ENCODE data around the gene LANCL2.
"Not testable (repeated sequence)": the region's sequence is repeated elsewhere in the genome, so short reads cannot be mapped to it uniquely, and the experiment has no call there.

Gene LANCL2

GRCh38 chr7:55362927-55363326, 2.2 kb upstream of the LANCL2 start:
- no peak for DNase-seq

- DNase-seq = no peak
These were observed 1.6 kb upstream of the LANCL2 start for GRCh38 chr7:55363386-55364170.

DNA sequence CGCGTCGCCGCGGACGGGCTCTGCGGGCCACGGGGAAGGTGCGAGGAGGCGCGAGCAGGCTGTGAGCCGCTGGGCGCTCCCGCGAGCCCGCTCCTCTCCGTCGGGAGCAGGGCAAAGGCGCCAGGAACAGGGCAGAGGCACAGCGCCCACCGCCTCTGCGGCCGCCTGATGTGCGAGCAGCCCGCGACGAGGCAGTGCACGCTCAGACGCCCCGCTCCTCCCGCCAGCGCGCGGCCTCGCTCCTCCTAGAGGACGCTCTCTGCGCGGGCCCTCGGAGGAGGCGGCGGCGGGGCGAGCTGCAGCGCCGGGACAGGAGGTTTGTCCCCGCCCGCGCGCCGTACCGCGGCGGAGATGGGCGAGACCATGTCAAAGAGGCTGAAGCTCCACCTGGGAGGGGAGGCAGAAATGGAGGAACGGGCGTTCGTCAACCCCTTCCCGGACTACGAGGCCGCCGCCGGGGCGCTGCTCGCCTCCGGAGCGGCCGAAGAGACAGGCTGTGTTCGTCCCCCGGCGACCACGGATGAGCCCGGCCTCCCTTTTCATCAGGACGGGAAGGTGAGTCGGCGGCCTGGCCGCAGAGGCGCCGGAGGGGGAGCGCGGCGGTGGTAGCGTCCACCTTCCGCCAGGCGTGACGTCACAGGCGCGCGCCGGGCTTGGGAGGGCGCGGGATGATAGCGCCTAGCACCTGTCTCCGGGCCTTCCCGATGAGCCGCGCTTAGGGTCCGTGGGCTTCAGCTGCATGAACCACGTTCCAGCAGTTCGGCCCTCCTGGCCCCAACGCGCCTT, 731 bp downstream of the LANCL2 start:
- DNase-seq = peak; percentile 93

GRCh38 chr7:55366461-55367070, 1.4 kb downstream of the LANCL2 start:
- peak; percentile 33 for DNase-seq

DNA sequence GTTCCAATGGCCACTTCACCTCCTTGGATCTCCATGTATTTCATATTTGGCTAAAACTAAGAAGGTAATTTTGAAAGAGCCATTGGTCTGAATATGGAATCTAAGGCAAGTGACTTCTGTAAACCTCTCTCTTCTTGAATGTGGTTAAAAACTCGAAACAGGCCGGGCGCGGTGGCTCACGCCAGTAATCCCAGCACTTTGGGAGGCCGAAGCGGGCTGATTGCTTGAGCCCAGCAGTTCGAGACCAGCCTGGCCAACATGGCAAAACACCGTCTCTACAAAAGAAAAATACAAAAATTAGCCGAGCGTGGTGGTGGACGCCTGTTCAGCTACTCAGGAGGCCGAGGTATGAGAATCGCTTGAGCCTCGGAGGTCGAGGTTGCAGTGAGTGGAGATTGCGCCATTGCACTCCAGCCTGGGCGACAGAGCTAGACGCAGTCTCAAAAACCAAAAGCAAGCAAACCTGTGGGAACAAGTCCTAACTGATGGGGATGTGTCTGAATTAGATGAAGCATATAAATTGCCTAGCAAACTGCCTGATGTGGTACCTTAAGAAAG, 2.2 kb downstream of the LANCL2 start:
- no peak for DNase-seq

DNA sequence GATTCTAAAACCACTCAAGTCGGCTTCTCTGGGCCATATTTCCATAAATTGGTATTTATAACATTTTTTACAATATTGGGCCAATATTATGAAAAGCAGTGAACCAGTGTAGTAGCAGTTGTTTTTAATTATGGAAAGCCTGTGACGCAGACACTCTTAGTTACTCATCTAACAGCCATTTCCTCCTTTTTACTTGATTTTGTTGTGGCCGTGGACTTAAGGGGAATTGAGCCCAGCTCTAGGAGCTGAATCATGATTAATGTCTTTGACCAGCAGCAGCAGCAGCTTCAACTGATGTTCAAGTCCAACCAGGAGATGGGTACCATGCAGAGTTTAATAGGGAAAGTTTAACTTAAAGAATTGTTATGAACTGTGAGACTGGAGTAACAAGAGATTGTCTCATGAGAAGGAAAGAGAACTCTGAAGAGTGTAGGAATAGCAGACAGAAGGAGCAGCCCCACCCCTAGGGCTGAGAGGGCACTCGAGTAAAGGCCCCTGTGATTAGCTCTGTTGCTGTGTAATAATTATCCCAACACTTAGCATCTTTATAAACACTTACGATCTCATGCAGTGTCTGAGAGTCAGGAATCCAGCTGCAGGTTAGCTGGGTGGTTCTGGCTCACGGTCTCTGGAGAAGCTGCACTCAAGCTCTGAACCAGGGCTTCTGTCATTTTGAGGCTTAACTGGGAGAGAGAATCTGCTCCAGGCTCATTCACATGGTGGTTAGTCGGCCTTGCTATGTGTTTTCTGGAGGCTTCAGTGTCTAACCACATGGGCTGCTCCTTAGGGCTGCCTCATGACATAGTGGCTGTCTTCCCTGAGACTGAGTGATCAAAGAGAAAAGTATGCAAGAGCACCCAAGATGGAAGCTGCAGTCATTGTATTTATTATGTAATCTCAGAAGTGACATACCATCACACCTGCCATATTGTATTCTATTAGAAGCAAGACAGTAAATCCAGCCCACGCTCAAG, 4.6 kb downstream of the LANCL2 start:
- no peak for DNase-seq

- no peak for DNase-seq
These were observed 9.1 kb downstream of the LANCL2 start for GRCh38 chr7:55374213-55374612.

DNA sequence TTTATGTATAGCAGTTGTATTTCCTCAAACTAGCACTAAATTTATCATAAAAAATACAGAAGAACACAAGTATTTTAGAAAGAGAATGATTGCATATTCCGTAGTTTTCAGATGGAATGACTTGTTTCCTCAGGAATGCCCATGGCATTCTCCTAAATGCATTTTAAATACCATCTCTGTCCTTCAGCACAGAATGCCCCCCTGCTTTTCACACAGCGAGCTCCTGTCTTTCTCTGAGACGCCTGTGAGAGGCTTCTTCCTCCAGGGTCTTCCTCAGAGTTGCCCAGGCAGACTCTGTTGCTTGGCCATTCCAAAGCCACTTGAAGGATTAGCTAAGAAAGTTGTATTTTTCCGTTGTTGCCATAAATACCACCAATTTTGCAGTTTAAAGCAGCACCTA, 10.1 kb downstream of the LANCL2 start:
- no peak for DNase-seq

DNA sequence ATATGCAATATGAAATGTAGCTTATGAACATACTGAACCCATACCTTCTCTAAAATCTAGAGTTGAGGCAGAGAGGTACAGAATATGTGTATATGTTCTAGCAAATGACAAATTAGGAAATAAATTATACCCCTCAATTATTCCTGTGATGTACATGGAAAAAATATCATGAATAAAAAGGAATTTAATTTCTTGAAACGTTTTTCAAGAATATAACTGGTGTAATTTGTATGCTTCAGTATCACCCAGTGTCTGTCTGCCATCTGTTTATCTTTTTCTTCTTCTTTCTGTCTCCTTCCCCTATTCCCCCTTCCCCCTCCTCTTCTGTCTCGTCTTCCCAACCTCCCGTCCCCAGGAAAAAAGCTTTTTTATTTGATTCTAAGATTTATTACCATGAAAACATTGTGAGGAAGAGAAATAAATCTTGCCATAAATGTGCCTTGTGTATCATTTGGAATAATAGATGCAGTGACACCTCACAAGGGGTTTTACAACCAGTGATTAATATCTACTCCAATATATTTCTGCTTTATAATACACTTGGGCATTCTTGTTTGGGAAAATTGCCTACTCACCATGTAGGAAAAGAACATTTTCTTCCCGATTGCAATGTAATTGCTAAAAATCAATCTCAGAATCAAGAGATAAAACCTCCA, 12.2 kb downstream of the LANCL2 start:
- DNase-seq = no peak

GRCh38 chr7:55379285-55379684, 14.1 kb downstream of the LANCL2 start:
- no peak for DNase-seq

DNA sequence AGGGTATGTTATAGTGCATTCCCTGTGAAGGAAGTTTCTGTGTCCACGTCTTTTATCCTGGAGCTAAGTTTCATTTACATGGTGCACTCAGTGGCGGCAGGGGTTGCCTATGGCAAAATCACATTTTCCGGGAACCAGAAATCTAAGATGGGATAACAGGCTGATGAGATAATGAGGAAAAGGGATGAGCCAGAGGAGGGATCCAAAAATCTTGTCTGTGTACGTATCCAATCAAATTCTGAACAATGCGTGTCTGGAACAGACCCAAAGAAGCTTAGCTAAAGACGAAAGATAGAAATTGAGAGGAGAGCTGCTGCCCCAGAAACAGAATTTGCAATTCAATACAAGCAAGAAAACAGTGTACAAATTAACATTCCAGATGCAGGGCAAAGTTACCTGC, 16.1 kb downstream of the LANCL2 start:
- no peak for DNase-seq

GRCh38 chr7:55381696-55382095, 16.6 kb downstream of the LANCL2 start:
- no peak for DNase-seq

DNA sequence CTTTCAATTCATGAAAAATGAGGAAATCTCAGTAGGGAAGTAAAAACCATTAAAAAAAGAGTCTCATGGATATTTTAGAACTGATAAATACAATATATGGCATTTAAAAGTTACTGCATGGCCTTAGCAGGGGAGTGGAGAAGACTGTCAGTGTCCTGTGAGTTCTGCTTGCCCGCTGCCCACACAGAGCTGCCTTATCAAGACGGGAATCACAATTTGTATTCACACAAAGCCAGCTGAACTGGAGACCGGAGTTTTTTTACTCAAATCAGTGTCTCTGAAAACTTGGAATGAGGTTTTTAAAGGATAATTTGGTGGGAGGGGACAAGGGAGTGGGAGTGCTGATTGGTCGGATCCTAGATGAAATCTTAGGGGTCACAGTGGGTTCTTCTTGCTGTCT, 17.1 kb downstream of the LANCL2 start:
- no peak for DNase-seq

- no peak for DNase-seq
These were observed 21.4 kb downstream of the LANCL2 start for GRCh38 chr7:55386541-55386940.

DNA sequence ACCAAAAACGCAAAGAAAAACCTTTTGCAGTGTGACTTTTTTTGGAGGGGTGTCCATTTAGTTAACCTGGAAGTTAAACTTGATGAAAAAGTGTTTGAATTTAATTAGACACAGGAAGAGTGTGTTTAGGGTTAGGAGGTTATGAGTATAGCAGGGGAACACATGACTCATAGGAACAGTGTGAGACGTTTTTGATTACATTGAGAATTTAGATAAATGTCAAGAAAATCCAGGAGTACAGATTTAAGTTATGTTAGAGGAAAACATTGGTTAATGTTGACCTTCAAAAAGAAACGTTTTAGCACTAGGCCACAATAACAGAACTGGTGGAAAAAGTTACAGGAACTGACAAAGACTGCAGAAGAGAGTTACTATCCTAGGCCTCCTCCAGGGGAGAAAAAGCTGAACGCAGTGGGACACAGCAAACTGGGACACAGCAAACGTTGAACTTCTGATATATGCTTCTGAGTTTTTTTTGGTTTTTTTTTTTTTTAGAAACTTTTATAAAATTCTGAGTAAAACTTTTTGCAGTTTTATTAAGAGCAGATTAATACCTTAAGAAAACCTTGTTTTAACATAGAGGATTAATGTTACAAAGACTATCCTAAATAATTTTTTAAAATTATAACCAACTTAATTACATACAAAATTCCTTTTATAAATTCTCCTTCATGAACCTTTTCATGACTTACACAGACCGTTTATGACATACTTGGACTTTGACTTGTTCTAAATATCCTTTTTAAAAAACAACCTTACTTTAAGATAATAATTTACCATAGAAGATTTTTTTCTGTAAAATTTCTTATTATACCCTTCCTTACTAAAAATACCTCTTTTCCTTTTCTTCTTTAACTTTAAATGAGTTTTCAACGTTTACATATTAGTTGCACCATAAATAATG, 22.2 kb downstream of the LANCL2 start:
- DNase-seq = no peak

GRCh38 chr7:55396233-55396785, 31.2 kb downstream of the LANCL2 start:
- no peak for DNase-seq

DNA sequence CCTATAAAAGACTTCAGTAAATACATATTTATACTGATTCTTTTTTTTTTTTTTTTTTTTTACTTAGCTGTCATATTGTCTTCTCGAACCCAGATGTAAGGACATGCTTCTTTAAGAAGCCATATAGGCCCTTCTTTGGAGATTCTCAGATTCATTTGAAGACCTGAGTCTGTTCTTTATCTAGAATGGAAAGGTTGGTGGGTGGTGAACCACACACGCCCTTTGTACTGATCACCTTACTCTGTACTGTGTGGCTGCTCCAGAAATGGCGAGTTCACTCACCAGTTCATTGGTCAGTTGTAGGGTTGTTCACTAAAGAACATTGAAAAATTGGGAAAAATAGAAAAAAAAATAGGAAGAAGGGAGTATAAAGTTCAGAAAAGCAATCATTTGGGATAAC, 32.5 kb downstream of the LANCL2 start:
- no peak for DNase-seq

DNA sequence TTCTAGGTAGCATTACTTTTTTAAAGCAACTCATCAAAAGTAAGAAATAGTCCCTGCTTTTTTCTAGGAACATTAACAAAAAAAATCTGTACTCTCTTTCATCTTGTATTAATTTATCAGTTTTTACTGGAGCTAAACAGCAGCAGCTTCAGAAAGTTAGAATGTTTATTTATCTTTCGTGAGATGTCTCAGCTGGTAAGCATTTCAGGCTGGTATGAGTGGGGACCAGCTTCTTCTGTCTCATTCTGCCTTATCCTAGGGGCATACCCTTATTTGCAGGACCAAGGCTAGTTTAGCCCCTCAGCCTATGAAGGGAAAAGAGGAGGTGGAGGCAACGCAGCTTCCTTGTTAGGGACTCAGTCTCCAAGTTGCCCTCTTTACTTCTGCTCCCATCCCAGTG, 35.1 kb downstream of the LANCL2 start:
- DNase-seq = no peak

GRCh38 chr7:55402506-55402905, 37.4 kb downstream of the LANCL2 start:
- not testable (repeated sequence) for DNase-seq

GRCh38 chr7:55405856-55406541, 40.9 kb downstream of the LANCL2 start:
- no peak for DNase-seq

Measured in stimulated activated CD4-positive, alpha-beta T cell treated with anti-CD3 and anti-CD28 coated beads, Interleukin-4, amount 100 ng/mL, for 24 hours (primary cell).